Activated CD4-positive, alpha-beta T cell treated with anti-CD3 and anti-CD28 coated beads, Interleukin-2, amount 50 U/mL, for 4 hours (primary cell): Measurements from ENCODE around the gene IRF2BPL.

Source experiments
- DNase-seq, 2 experiments: peaks; one replicate each; pipeline ENCODE4 v3.0.0-alpha.2; 2020

IRF2BPL gene

DNA sequence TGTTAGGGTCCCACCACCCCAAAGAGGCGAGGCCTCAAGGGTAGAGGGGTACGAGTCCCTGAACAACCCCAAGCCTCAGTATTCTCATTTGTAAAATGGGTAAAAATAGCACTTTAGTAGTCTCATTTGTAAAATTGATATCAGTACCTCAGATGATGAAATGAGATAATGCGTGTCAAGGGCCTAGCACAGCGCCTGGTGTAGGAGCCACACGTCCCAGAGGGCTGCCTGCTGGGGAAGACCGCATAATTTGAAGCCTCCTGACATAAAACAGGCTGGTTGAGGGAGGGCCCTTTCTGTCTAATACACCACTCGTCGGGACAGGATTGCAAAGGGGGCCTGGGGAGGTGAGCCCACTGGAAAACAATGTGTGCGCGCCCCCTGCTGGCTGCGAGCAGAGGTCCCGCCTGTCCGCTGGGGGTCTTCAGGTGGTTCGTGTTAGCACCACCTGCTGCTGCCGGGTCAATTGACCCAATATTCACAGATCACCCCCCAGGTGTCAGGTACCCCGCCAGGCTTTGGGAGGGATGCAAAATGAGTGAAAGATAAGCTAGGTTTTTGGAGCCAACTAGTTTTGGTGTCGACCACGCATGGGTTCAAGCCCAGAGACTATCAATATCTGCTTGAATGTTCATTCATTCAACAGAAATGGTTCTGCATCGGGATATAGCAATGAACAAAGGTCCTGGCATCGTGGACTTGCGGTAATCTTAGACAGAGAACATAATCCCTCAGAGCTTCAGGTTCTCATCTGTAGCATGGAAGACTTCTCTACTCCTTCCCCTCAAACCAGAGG lies 24.7 kb upstream of the IRF2BPL start:
- peak; percentile 70 to 71 for DNase-seq

DNA sequence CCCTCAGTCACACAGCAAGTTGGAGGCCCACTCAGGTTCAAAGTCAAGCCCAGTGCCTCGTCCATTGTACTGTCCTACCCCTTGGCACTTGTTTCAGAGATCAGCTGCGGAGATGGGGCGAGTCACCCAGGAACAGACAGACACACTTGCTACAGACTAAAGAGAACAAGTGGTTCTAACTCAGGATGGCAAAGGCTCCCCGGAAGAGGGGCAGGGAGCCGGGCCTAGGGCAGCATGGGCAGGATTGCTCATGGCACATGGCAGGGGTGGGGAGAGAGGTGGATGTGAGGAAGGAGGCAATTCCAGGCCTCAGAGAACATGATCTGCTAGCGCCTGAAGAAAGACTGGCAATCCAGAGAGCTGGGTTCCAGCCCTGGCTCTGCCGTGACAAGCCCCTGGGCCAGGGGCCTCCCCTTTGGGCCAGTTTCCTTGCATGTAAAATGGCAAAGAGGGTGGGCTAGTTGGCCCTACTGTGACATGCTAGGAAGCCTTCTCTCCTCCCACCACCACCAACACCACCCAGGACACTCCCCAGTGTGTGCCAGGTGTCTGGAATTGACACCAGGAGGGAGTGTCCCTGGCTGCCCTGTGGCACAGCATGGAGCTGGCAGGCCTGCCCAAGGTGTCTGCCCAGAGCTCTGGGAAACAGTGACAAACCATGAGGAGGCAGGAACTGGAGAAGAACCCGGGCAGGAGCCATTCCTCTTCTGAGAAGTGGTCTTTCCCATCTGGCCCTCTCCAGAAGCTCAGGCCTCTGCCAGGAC lies 24.0 kb upstream of the IRF2BPL start:
- no peak for DNase-seq

DNA sequence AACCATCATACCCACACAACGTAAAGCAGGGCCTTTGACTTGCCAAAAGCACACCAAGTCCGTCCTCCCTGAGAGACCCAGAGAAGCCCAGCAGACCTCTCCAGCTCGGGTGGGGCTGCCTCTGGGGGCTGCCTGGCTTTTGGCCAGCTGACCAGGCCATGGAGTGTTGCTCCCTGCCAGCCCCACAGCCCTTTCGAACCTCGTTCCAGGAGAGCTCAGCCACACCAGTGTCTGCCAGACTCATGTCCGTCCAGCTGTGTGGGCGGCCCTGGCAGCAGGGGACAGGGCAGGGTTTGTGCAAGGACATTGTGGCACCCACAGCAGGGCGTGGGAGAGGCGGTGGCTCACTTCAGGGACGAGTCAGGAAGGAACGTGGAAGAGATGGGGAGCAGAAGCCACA lies 22.6 kb upstream of the IRF2BPL start:
- DNase-seq: no peak

- no peak for DNase-seq
Measured at GRCh38 chr14:77046721-77047120, 18.2 kb upstream of the IRF2BPL start.

- no peak for DNase-seq
Measured at GRCh38 chr14:77045238-77046162, 17.0 kb upstream of the IRF2BPL start.

DNA sequence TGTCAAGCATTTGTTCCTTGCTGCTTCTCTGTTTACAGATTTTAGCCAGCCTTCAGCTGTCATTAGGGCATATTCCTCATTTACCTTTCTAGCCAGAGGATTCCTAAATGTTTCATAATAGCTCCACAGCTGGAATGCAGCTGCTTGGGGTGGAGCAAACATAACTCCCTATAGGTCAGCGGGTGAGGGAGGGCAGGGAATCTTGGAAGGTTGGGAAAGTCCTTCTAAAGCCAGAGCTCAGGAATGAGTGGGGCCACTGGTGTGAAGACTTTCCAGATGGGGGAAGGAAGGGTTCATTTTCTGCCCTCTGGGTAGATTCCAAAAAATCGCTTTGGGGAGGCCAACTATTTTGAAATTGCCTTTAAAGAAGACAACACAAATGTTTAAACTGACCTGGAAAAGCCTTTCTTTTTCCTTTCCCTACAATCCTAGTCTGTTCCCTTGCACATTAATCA lies 16.3 kb upstream of the IRF2BPL start:
- no peak for DNase-seq

- DNase-seq: no peak
Measured at GRCh38 chr14:77043984-77044485, 15.5 kb upstream of the IRF2BPL start.

GRCh38 chr14:77043177-77043983 lies 14.9 kb upstream of the IRF2BPL start:
- peak in 1 of 2 experiments; percentile 37 for DNase-seq

DNA sequence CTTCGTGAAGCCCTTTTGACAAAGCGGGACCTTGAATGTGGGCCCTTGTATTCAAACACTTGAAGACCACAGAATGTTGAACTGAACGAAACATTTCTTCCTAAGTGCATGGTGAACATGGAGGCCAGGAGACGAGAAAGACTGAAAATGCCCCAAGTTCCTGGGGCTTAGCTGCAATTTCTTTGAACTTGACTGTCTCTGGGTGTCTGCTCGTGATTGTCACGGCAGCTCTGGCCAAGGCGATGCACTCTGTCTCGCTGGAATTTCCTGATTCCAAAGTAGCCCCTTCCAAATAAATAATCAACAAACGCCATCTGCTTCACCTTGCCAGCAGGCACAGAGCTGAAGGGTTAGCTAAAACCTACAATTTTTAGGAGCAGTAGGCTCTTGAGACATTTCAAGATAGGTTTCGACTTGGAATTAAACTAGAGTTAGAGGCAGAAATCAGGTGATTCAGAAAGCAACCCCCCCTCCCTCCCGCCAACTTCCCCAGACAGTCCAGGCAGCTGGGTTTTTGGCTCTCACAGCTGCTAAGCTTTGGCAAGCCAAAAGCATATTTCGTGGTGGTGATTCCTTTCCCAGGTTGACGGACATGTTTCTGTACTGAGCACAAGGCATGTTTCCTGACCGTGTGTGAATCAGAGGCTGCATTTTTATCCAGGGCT lies 13.5 kb upstream of the IRF2BPL start:
- DNase-seq: no peak

DNA sequence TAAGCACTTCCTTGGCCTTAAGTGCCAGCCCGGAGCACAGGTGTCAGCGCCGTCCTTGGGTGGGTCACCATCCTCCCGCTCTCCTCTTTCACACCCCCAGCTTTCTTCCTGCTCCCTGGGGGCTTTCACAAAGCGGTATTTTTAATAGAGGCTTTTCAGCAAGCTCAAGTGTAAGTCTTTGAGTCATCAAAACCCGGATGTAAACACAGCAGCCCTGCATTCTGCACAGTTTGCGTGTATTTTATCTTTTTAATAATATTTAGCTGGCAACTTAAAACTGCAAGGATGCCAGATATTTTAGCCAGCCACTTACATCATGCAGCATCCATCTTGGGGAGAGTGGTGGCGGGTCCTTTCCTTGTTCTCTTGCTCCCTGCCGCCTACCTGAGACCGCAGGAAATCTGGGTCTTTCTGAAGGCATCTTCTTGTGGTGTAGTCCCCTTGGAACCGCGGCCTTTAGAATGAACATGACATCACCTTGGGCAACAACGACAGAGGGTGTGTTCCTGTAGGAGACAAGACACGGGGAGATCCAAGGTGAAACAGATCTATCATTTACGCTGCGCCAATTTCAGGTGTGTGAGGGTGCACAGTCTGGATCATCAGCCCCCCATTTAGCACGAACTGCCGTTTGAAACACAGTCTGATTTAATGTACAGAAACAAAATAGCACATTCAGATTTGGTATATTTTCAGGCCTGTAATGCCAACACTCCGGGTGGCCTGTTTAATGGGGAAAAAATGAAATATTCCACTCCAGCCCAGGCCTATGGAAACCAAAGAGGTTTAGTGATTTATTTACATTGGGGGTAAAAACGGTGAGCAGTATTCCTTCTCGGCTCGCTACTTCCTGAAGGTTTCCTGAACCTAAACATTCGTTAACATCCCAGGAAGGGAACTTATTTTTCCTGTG lies 12.5 kb upstream of the IRF2BPL start:
- DNase-seq: peak in 1 of 2 experiments; percentile 25

DNA sequence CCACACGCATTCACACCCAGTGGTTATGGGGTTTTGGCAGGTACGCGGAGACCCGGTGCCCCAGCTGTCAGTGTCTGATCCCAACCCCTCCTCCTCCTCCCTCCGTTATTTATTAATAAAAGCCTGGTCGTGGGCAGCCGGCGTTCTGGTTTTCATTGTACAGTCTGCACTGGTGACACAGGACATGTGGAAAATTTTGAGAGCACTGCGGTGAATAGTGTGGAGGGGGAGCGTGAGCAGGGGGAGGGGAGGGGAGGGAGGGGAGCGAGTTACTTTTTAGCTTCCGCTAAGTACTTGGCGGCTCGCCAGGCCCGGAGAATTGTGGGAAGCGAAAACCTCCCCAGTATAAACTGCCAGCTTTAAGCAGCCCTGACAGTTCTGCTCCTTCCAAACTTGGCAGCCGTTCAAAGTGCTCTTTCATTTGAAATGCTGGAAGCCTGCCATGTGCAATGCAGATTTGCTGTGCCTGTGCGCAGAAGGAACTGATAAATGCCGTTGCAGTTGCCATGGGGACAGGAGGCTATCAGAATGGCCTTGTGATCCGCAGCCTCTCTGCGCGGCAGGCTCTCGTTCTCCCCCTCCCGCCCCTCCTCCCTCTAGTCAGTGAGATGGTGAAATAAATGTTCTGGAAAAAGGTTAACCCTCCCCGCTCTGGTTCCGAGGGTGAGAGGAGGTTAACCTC lies 11.7 kb upstream of the IRF2BPL start:
- DNase-seq: peak; percentile 95 to 96

DNA sequence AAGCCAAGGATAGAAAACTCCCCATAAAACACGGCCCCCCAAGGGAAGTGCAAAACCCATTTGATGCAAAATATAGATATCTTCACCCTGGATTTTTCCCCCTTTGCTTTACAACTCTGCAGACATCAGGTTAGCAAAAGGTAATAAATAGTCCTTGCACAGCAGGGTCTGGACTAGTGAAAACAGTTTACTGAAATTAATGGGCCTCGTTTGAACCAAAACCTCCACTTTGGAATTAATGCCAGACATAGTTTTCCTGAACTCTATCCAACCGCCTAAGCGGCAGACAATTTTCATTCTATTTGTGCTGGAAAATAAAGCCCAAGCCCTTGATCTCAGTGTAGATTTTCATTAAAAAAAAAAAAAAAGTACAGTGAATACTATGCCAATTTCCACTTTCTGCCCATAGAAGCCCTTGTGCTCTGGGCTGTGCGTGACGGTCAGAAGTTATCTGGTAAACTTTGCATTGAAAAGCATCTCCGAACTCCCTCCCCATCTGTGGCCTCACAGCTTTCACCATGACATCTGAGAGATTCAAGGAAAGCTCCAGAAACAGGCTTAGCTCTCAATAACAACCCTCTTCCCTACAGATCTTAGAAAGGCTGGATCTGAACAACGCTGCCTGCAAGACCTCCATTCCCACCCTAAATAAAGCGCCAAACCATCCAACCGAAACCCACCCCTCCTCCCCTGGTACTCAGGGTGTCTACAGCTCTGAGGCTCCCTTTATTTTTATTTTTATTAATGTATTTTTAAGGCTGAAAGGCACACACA lies 11.0 kb upstream of the IRF2BPL start:
- no peak for DNase-seq

DNA sequence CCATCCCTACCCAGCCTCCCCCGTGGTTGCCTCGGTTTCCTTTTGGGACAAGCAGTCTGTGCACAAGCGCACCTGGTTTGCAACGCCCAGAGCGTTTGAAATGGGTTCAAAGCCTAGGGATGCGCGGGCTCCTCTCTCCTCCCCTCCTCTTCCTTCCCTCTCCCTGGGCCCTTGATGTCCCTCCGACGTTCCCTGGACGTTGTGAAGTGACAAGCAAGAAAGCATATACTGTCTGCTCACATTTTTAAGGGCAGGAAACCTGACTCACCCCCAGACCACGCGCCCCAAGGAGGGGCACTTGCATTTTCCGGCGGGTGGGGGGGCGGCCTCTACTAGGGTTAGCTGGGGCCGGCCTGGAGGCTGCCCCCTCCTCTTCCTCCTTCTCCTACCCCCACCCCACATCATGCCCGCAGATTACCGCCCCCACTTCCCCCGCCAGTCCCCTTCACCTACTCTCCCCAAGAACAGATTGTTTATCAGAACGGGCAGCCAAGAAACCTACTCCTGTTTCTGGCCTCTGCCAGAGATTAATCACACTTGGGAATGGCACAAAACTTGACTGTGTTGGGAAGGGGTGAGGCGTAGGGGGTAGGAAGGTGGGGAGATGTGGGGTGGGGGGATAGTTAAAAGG lies 9.5 kb upstream of the IRF2BPL start:
- peak; percentile 55 to 58 for DNase-seq

DNA sequence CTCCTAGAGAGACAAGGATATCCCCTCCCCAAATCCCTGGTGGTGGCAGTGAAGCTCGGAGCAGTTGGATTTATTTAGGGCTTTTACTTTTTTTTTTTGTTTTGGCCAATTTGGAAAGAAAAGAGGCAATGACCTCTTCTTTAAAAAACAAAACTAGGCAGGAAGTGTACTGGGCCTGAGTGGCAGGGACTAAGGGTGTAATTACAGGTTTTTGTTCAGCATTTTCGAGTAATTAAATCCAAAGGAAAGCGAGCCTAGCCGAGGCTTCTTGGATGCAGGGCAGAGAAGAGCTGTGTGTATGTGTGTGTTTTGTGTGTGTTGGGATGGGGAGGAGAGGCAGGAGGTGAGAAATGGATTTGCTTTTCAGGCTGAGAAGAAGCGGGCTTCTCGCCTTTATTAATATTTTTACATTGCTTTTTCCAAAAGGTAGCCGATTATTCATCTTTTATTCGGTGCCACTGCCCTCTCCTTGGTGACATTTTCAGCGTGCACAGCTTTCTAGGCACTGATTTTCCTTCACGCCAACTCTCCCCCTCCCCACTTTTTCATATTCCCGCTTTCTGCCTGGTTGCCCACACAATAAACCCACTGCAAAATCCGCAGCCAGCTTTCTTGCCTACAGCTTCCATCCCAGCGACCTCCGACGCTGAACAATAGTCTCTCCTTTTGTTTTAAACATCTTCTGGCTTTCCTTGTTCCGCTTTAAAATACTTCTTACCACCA lies 8.9 kb upstream of the IRF2BPL start:
- DNase-seq: no peak

DNA sequence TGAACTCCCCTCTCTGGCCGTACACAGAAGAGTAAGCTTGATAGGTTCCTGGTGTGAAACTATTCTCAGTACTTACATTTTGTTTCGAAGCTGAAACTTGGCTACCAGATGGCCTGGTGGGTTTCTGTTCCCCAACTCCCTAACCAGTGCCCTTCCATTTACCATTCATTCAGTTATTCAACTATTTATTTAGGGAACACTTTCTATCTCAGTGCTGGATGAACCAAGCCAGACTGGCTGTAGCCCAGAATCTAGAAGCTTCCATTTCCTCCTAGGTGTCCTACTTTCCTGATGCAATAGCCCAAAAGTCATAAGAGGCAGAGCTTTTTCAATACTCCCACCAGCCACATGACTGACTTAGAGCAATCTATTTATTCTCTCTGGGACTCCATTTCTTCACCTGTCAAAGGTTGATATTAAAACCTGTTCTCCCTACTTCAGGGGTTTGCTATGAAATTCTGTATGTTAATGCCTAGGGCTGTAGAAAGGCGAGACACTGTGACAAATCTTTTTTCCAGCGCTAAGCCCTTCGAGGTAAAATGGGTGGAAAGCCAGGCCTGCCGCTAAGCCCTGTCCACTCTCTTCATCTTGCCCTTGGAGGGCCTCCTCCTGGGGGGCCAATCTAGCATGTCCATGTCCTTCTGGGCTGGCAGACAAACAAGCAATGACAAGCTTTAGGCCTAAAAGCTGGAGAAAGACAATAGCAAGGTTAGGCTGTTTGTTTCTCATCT lies 8.1 kb upstream of the IRF2BPL start:
- no peak for DNase-seq

DNA sequence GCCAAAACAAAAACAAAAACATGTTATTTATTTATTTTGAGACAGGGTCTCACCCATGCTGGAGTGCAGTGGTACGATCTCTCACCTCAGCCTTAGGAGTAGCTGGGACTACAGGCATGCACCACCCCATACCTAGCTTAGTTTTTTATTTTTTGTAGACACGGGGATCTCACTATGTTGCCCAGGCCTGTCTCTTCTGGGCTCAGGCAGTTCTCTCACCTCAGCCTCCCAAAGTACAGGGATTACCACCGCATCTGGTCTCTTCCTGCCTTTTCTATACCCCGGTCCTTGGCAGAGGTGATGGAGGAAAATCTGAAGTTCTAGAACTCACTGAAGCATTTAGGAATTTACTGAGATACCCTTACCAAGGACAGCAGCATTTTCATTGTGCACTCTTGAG lies 6.8 kb upstream of the IRF2BPL start:
- DNase-seq: no peak
